Muscle of leg (tissue), 11 donors: ENCODE measurements around the gene GPR39. TPM values are rescaled to one million over a fixed set of nuclear protein-coding genes. Genes with fewer than 3 reads are reported as not detected.

Experiments used
- DNase-seq: peaks from one replicate; pipeline ENCODE4 v3.0.0; 2013
- H3K27ac ChIP-seq: one replicate; pipeline ENCODE4 v1.5.1; 2013; ENCODE audit warnings: mild to moderate bottlenecking, low read length, control low read depth
- H3K27me3 ChIP-seq: one replicate; pipeline ENCODE4 v1.6.1; 2013; ENCODE audit warnings: low read length; ENCODE audit not compliant: control insufficient read depth, insufficient read depth
- H3K36me3 ChIP-seq: one replicate; pipeline ENCODE4 v1.6.1; 2013; ENCODE audit warnings: low read length; ENCODE audit not compliant: control insufficient read depth, insufficient read depth
- H3K4me1 ChIP-seq: one replicate; pipeline ENCODE4 v1.6.1; 2013; ENCODE audit warnings: low read length; ENCODE audit not compliant: control insufficient read depth, insufficient read depth
- H3K4me3 ChIP-seq: one replicate; pipeline ENCODE4 v1.5.1; 2013; ENCODE audit warnings: low read length, control low read depth
- H3K9me3 ChIP-seq: replicated peaks from 2 replicates; pipeline ENCODE4 v1.6.1; 2013; ENCODE audit warnings: low read depth, low read length; ENCODE audit not compliant: control insufficient read depth
- WGBS: methylation state at CpG from one replicate; pipeline ENCODE4 v1.1.5; 2013; ENCODE audit warnings: missing lambda C conversion rate; ENCODE audit not compliant: insufficient coverage; 5-methylcytosine and 5-hydroxymethylcytosine counted together
- polyA plus RNA-seq, 8 donors: library from polyadenylated mRNA; unstranded; fragments of 120-200 nt; gene quantifications; one replicate each; pipeline versions ENCODE4 v1.2.1 to v1.2.3, GENCODE V29; 2013; ENCODE audit warnings: inconsistent platforms in 1 of 8, low replicate concordance in 1 of 8; ENCODE audit not compliant: insufficient read length in 8 of 8, insufficient read depth in 1 of 8
- total RNA-seq: library from RNA; stranded (reverse); fragments of 120-200 nt; gene quantifications from one replicate; pipeline ENCODE4 v1.2.4, GENCODE V29; 2013

Gene GPR39
- total and polyA plus RNA-seq, 9 donors: 0.07 to 0.88 (median 0.14) TPM

GRCh38 chr2:132484144-132484543, 67.5 kb downstream of the GPR39 start:
- WGBS: 100% methylated on average over 1 of the region's 1 CpG
- Histone ChIP-seq H3K4me3 (no peak overlapping the region), H3K9me3 (no peaks in the 10 kb centered on the region), H3K36me3 (no peaks in the 10 kb centered on the region), H3K27ac (no peak overlapping the region), H3K27me3 (no peaks in the 10 kb centered on the region), H3K4me1 (no peaks in the 10 kb centered on the region)
- no peak for DNase-seq

- WGBS: 77% methylated on average over 3 of the region's 6 CpGs
Measured at GRCh38 chr2:132488491-132488890, 71.9 kb downstream of the GPR39 start.

GRCh38 chr2:132489150-132489549, 72.5 kb downstream of the GPR39 start:
- WGBS: 9% methylated on average over 14 of the region's 18 CpGs
- H3K4me3 ChIP-seq: no peak overlapping the region
- no peaks in the 10 kb centered on the region for H3K27me3 ChIP-seq
- peak; percentile 30 for DNase-seq
- H3K27ac ChIP-seq: no peak overlapping the region
- no peaks in the 10 kb centered on the region for H3K9me3 ChIP-seq
- H3K4me1 ChIP-seq: no peaks in the 10 kb centered on the region
- no peaks in the 10 kb centered on the region for H3K36me3 ChIP-seq

More at GRCh38 chr2:132488491-132488890, 71.9 kb downstream of the GPR39 start:
- DNase-seq: no peak
- H3K27me3 ChIP-seq: no peaks in the 10 kb centered on the region
- no peak overlapping the region for H3K4me3 ChIP-seq
- H3K4me1 ChIP-seq: no peaks in the 10 kb centered on the region
- no peaks in the 10 kb centered on the region for H3K36me3 ChIP-seq
- H3K9me3 ChIP-seq: no peaks in the 10 kb centered on the region
- H3K27ac ChIP-seq: no peak overlapping the region

DNA sequence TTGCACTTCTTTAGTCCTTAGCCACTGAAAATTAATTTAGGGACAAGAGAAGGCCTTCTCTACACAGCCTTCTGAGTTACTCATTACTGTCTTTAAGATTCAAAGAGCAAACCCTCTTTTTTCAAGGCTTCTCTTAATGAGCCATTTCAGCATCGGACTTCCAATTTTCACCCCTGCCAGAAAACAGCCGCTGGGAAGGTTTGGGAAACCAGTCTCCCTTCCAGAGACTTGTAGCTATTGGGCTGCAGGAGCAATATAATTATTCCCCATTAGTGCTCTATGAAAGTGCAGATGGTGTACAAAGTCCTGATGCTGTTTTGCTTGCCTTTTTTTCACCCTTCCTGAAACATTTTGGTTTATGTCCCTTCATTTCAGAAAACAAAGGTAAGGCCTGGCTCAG, 79.3 kb downstream of the GPR39 start:
- DNase-seq: no peak
- no peaks in the 10 kb centered on the region for H3K4me1 ChIP-seq
- WGBS: no CpG with 5 or more reads among the region's 2 CpGs
- no peaks in the 10 kb centered on the region for H3K27me3 ChIP-seq
- no peak overlapping the region for H3K27ac ChIP-seq
- no peak overlapping the region for H3K4me3 ChIP-seq
- H3K36me3 ChIP-seq: no peaks in the 10 kb centered on the region
- no peaks in the 10 kb centered on the region for H3K9me3 ChIP-seq

DNA sequence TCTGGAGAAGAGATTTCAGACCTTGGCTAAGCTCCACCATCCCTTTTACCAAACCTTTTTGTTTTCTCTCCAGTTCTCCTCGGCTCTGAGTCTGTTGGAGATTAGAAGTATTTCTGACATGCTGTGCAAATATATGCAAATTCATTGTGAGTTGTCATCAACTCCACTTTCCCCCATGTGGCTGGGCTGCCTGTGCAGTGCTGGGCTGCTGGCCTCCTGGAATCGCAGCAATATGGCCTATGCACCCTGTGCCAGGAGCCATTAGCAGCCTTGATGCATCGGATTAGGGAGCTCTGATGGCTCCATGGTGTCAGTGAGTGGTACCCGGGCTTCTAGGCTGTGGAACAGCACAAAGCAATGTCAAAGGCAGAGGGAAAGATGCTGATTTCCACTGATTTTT, 80.0 kb downstream of the GPR39 start:
- 79% methylated on average over 3 of the region's 4 CpGs for WGBS
- no peaks in the 10 kb centered on the region for H3K4me1 ChIP-seq
- DNase-seq: no peak
- no peak overlapping the region for H3K4me3 ChIP-seq
- H3K36me3 ChIP-seq: no peaks in the 10 kb centered on the region
- no peaks in the 10 kb centered on the region for H3K27me3 ChIP-seq
- H3K27ac ChIP-seq: no peak overlapping the region
- H3K9me3 ChIP-seq: no peaks in the 10 kb centered on the region

- H3K27me3 ChIP-seq: no peaks in the 10 kb centered on the region
- no peak overlapping the region for H3K4me3 ChIP-seq
- H3K36me3 ChIP-seq: no peaks in the 10 kb centered on the region
- DNase-seq: no peak
- H3K4me1 ChIP-seq: no peaks in the 10 kb centered on the region
- H3K27ac ChIP-seq: no peak overlapping the region
- H3K9me3 ChIP-seq: no peaks in the 10 kb centered on the region
Measured at GRCh38 chr2:132497591-132497990, 81.0 kb downstream of the GPR39 start.

- H3K9me3 ChIP-seq: peaks cover 11% of the 10 kb centered on the region
- no peaks in the 10 kb centered on the region for H3K36me3 ChIP-seq
- 67% methylated on average over 1 of the region's 1 CpG for WGBS
- no peaks in the 10 kb centered on the region for H3K27me3 ChIP-seq
- no peaks in the 10 kb centered on the region for H3K4me1 ChIP-seq
- no peak for DNase-seq
- H3K4me3 ChIP-seq: no peak overlapping the region
- H3K27ac ChIP-seq: no peak overlapping the region
Measured at GRCh38 chr2:132503701-132504100, 87.1 kb downstream of the GPR39 start.

GRCh38 chr2:132515010-132515409, 98.4 kb downstream of the GPR39 start:
- no peak overlapping the region for H3K27ac ChIP-seq
- no CpG with 5 or more reads among the region's 2 CpGs for WGBS
- no peaks in the 10 kb centered on the region for H3K36me3 ChIP-seq
- no peaks in the 10 kb centered on the region for H3K27me3 ChIP-seq
- no peaks in the 10 kb centered on the region for H3K4me1 ChIP-seq
- no peak for DNase-seq
- no peaks in the 10 kb centered on the region for H3K9me3 ChIP-seq
- H3K4me3 ChIP-seq: no peak overlapping the region

DNA sequence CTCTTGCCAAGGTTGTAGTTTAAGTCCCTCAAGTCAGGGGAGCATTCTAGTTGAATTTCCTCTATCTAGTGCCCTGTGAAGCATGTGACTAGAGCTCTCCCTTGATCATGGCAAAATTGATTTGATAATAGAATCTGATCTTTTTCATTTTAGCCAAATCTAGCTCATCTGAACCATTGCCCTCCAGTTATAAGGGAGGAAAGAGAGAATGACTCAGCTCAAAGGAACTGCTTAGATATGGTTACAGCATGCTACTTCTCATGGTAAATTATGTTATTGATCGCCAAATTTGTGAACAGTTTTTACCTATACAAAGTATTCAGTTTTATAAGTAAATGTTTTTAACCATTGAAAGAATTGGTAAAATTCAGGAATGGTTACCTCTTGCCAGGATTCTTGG, 100.8 kb downstream of the GPR39 start:
- no CpG with 5 or more reads among the region's 1 CpG for WGBS
- no peaks in the 10 kb centered on the region for H3K9me3 ChIP-seq

DNA sequence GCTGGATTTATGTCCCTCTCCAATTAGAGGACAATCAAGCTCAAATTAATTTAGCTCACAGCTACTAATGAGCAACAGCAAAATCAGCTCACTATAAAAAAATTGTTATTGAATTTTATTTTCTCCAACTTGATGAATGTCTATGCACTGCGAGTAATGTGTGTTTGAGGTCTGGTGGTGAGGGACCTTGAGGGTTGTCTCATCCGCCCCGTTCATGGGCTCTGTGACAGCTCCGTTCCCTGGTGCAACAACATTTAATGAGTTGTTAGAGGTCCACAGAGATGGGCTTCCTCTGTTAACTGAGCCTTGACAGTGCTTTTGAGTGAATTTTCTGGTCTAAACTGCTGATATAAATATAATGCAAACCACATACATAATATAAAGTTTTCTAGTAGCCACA, 101.7 kb downstream of the GPR39 start:
- no peaks in the 10 kb centered on the region for H3K9me3 ChIP-seq
- H3K27me3 ChIP-seq: no peaks in the 10 kb centered on the region
- WGBS: no CpG with 5 or more reads among the region's 4 CpGs
- no peak overlapping the region for H3K4me3 ChIP-seq
- H3K36me3 ChIP-seq: no peaks in the 10 kb centered on the region
- H3K4me1 ChIP-seq: no peaks in the 10 kb centered on the region
- H3K27ac ChIP-seq: no peak overlapping the region
- no peak for DNase-seq

More for the DNA sequence above, 100.8 kb downstream of the GPR39 start:
- H3K4me1 ChIP-seq: no peaks in the 10 kb centered on the region
- H3K27me3 ChIP-seq: no peaks in the 10 kb centered on the region
- H3K4me3 ChIP-seq: no peak overlapping the region
- no peaks in the 10 kb centered on the region for H3K36me3 ChIP-seq
- DNase-seq: no peak
- H3K27ac ChIP-seq: no peak overlapping the region

- no peaks in the 10 kb centered on the region for H3K27me3 ChIP-seq
- no peaks in the 10 kb centered on the region for H3K36me3 ChIP-seq
- H3K4me1 ChIP-seq: no peaks in the 10 kb centered on the region
- WGBS: 46% methylated on average over 2 of the region's 3 CpGs
- no peak for DNase-seq
- no peak overlapping the region for H3K27ac ChIP-seq
- H3K4me3 ChIP-seq: no peak overlapping the region
- no peaks in the 10 kb centered on the region for H3K9me3 ChIP-seq
Measured at GRCh38 chr2:132519566-132519965, 103.0 kb downstream of the GPR39 start.
